ENCODE measurements around the gene PTPN3. TPM values are rescaled to one million over a fixed set of nuclear protein-coding genes. Genes with fewer than 3 reads are reported as not detected.

PTPN3 gene
- total RNA-seq, 2 experiments from 2014 or later: 0.58 to 1.3 TPM

DNA sequence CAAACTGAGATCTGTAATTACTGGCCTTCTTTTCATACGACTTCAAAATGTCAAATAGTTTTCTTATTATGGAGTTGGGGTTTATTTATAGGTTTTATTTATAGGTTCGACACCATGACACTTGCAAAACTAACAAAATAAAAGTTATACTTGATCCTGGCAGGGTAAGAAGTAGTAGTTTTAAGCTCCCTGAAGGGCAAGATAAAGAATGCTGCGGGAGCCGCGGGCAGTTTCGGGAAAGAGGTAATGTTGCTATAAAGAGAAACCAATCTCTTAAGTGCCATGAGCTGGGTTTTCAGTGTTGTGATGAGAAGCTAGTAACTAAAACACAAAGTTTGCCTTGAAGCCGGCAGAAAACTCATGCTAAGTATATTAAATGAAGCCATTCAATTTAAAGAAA, 24.8 kb downstream of the PTPN3 start:
- peaks cover 3% of the 10 kb centered on the region for H3K27me3 Mint-ChIP-seq
- ATAC-seq (no peak), DNase-seq (no peak)
- no peaks in the 10 kb centered on the region for H3K9me3 Mint-ChIP-seq
- no peaks in the 10 kb centered on the region for H3K36me3 Mint-ChIP-seq (ENCODE audit: low read depth)
- no peaks in the 10 kb centered on the region for H3K4me1 Mint-ChIP-seq (ENCODE audit: low read depth)
- POLR2A ChIA-PET: no interaction called here
- CTCF ChIA-PET: no interaction called here
- H3K27ac Mint-ChIP-seq: no peak overlapping the region
- no peak overlapping the region for H3K4me3 Mint-ChIP-seq
- TF ChIP-seq, protein P1, sequence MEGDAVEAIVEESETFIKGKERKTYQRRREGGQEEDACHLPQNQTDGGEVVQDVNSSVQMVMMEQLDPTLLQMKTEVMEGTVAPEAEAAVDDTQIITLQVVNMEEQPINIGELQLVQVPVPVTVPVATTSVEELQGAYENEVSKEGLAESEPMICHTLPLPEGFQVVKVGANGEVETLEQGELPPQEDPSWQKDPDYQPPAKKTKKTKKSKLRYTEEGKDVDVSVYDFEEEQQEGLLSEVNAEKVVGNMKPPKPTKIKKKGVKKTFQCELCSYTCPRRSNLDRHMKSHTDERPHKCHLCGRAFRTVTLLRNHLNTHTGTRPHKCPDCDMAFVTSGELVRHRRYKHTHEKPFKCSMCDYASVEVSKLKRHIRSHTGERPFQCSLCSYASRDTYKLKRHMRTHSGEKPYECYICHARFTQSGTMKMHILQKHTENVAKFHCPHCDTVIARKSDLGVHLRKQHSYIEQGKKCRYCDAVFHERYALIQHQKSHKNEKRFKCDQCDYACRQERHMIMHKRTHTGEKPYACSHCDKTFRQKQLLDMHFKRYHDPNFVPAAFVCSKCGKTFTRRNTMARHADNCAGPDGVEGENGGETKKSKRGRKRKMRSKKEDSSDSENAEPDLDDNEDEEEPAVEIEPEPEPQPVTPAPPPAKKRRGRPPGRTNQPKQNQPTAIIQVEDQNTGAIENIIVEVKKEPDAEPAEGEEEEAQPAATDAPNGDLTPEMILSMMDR (IDR thresholded peaks at IDR 0.05): no peak
- intact Hi-C loops (cut with micrococcal nuclease): no loop called here

DNA sequence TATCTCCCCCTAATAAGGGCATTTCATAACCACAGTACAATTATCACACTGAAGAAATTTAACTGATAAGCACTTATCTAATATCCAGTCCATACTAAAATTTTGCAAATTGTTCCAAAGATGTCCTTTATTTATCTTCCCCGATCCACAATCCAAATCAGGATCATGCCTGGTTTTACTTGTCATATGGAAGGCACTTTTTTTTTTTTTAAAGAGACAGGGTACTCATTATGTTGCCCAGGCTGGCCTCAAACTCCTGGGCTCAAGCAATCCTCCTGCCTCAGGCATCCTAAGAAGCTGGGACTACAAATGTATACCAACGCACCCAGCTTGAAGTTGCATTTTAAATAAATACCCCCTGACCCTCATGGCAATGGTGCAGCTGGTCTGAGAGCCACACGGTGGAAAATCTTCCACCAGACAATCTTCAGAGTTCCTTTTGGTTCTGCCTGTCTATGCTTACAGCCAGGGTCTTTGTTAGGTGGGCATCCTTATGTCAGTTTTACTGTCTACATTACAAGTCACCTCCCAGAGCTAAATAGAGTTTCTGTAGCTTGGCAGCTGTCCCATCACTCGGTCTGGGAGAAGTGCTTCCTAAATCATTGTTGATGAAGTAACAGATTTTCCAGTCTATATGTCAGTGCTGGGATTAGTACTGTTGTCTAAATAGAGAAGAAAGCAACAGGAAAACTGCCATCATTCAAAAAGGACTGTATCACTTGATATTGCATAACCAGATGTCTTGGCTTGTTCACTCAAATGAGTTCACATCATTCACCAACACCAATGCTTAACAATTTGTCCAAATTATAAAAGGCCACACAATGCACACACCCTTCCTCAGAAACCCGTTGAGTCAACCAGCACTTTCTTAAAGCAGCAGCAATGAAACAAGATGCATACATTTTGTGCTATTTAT, 26.4 kb downstream of the PTPN3 start:
- ATAC-seq: no peak
- Mint-ChIP-seq H3K4me1 (ENCODE audit: low read depth) (peaks cover 7% of the 10 kb centered on the region), H3K36me3 (ENCODE audit: low read depth) (no peaks in the 10 kb centered on the region), H3K9me3 (no peaks in the 10 kb centered on the region), H3K27ac (no peak overlapping the region), H3K4me3 (no peak overlapping the region), H3K27me3 (peaks cover 4% of the 10 kb centered on the region)
- TF ChIP-seq, protein P1 (IDR thresholded peaks at IDR 0.05): no peak
- intact Hi-C loops (cut with micrococcal nuclease): no loop called here
- POLR2A ChIA-PET: no interaction called here
- DNase-seq: no peak
- CTCF ChIA-PET: no interaction called here

- DNase-seq (peak; percentile 82), ATAC-seq (peak; percentile 91)
- Mint-ChIP-seq H3K9me3 (no peaks in the 10 kb centered on the region), H3K4me1 (ENCODE audit: low read depth) (peaks cover 9% of the 10 kb centered on the region), H3K27ac (no peak overlapping the region), H3K4me3 (no peak overlapping the region), H3K27me3 (peaks cover 4% of the 10 kb centered on the region), H3K36me3 (ENCODE audit: low read depth) (no peaks in the 10 kb centered on the region)
- CTCF ChIA-PET: interaction anchor here (0.6 to 7.5 kb wide), 28 partner anchors 8 to 456 kb away, joined by 3 to 76 read pairs (median 4); partner anchors contain the start of gene PTPN3
- TF ChIP-seq, protein P1 (IDR thresholded peaks at IDR 0.05): peak; percentile 82
- intact Hi-C loops (cut with micrococcal nuclease): loop anchor here (1.0 kb wide), 1 partner anchor 29 kb away; no protein-coding TSS in a partner anchor
- POLR2A ChIA-PET: no interaction called here
Measured at GRCh38 chr9:109469646-109470358, 28.3 kb downstream of the PTPN3 start.

- TF ChIP-seq, protein P1 (IDR thresholded peaks at IDR 0.05): no peak
- H3K4me3 Mint-ChIP-seq: no peak overlapping the region
- no peaks in the 10 kb centered on the region for H3K9me3 Mint-ChIP-seq
- H3K27ac Mint-ChIP-seq: no peak overlapping the region
- no peaks in the 10 kb centered on the region for H3K36me3 Mint-ChIP-seq (ENCODE audit: low read depth)
- intact Hi-C loops (cut with micrococcal nuclease): loop anchor here (1.0 kb wide), 1 partner anchor 28 kb away; no protein-coding TSS in a partner anchor
- H3K27me3 Mint-ChIP-seq: peaks cover 4% of the 10 kb centered on the region
- H3K4me1 Mint-ChIP-seq (ENCODE audit: low read depth): peaks cover 12% of the 10 kb centered on the region
- ATAC-seq (no peak), DNase-seq (no peak)
- ChIA-PET POLR2A (no interaction called here), CTCF (interaction anchor here (1.2 to 7.5 kb wide), 10 partner anchors 8 to 124 kb away, joined by 3 to 76 read pairs (median 8); no protein-coding TSS in a partner anchor)
Measured at GRCh38 chr9:109468927-109469326, 29.2 kb downstream of the PTPN3 start.
